Endothelial cell of umbilical vein (primary cell): Measurements from ENCODE around the gene MYRIP.

Source experiments
- EZH2 ChIP-seq: IDR thresholded peaks from 2 replicates; pipeline ENCODE4 v1.6.1; 2012; ENCODE audit warnings: borderline replicate concordance, low read depth, mild to moderate bottlenecking, moderate library complexity, low read length, inconsistent platforms; ENCODE audit not compliant: severe bottlenecking
- FOS ChIP-seq: IDR thresholded peaks from 2 replicates; pipeline ENCODE4 v1.6.1; 2011; ENCODE audit warnings: mild to moderate bottlenecking, low read length, moderate library complexity, borderline replicate concordance; ENCODE audit not compliant: insufficient read depth
- GATA2 ChIP-seq: IDR thresholded peaks from 2 replicates; pipeline ENCODE4 v1.7.0; 2011; ENCODE audit warnings: low read depth, mild to moderate bottlenecking, moderate library complexity, mixed read lengths, low read length; ENCODE audit not compliant: insufficient read length, insufficient read depth
- JUN ChIP-seq: IDR thresholded peaks from 2 replicates; pipeline ENCODE4 v1.6.1; 2011; ENCODE audit warnings: borderline replicate concordance, low read depth; ENCODE audit not compliant: insufficient read length, insufficient read depth
- POLR2A ChIP-seq: IDR thresholded peaks from 2 replicates; pipeline ENCODE4 v1.6.1; 2012; ENCODE audit warnings: low read depth, mild to moderate bottlenecking, control low read depth, low read length
- POLR2AphosphoS5 ChIP-seq: IDR thresholded peaks from 2 replicates; pipeline ENCODE4 v1.6.1; 2012; ENCODE audit warnings: low read depth, mild to moderate bottlenecking, control low read depth, low read length, moderate library complexity; ENCODE audit not compliant: insufficient read depth
- TF ChIP-seq, protein P1 (sequence below), 2 donors: IDR thresholded peaks; 1 replicate in 1 of 2; 2 replicates in 1 of 2; pipeline ENCODE4 v1.5.1; 2011; ENCODE audit warnings: low read length in 2 of 2, mild to moderate bottlenecking in 2 of 2, moderate library complexity in 2 of 2, control low read depth in 1 of 2, inconsistent platforms in 1 of 2, low read depth in 1 of 2; ENCODE audit not compliant: insufficient read depth in 1 of 2; ENCODE audit errors: extremely low read depth in 1 of 2

DNA sequence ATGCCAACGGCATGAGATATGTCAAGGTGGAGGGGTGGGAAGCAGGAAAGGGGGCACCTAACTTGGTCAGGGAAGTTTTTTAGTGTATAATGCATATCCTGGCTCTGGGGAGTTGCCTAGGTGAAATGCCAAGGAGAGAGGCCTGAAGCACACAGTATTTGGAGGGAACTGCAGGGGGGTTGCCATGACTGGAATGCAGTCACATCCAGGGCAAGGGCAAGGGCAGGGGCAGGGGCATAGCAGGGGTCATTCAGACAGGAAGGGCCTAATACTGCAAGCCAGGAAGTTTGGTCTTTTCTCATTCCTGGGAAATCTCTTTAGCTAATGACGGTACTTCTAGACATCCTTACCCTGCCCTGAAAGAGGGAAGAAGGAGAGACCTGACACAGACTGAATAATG lies 60.5 kb downstream of the MYRIP start:
- TF ChIP-seq, protein P1, sequence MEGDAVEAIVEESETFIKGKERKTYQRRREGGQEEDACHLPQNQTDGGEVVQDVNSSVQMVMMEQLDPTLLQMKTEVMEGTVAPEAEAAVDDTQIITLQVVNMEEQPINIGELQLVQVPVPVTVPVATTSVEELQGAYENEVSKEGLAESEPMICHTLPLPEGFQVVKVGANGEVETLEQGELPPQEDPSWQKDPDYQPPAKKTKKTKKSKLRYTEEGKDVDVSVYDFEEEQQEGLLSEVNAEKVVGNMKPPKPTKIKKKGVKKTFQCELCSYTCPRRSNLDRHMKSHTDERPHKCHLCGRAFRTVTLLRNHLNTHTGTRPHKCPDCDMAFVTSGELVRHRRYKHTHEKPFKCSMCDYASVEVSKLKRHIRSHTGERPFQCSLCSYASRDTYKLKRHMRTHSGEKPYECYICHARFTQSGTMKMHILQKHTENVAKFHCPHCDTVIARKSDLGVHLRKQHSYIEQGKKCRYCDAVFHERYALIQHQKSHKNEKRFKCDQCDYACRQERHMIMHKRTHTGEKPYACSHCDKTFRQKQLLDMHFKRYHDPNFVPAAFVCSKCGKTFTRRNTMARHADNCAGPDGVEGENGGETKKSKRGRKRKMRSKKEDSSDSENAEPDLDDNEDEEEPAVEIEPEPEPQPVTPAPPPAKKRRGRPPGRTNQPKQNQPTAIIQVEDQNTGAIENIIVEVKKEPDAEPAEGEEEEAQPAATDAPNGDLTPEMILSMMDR (IDR thresholded peaks at IDR 0.05; ENCODE audit: extremely low read depth in 1 of 2, insufficient read depth in 1 of 2, low read depth in 1 of 2, low read length in 2 of 2) = no peak
- TF ChIP-seq POLR2A = no peak
- TF ChIP-seq EZH2 = no peak
- no peak for TF ChIP-seq GATA2
- no peak for TF ChIP-seq JUN
- TF ChIP-seq POLR2AphosphoS5 = peak; percentile 31
- TF ChIP-seq FOS = peak; percentile 16
